Measurements from ENCODE around the gene TMEM238.
"Not testable (repeated sequence)": the region's sequence is repeated elsewhere in the genome, so short reads cannot be mapped to it uniquely, and the experiment has no call there.

Gene TMEM238, protein sequence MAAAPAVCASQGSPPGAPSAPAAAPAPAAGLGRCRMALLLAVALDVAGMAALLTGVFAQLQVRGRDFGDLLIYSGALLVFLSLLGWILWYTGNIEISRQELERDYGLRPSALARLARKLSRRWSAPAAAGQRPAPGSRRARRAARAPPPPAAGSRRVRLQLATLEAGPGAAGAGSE

GRCh38 chr19:55384131-55384919 lies at the start of gene TMEM238:
TMEM238 (minus strand) TSS chr19:55384292; CDS start chr19:55384259, 33 bp downstream.
- peak; percentile 68 to 75 for DNase-seq

DNA sequence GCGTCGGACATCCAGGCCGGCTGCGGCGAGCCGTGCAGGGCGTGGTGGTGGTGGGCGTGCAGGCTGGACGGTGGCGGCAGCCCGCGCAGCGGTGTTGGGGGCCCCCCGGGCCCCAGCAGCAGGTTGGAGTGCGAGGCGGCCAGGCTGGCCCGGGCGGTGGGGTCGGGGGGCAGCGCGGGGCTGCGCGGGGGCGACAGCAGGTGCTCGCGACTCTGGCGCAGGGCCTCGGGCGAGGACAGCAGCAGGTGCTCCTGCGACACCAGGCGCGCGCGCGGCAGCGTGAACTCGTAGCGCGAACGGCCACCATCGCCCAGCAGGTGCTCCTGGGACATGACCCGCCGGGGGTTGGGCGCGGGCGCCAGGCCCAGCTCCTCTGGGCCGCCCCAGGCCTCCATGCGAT lies 49.2 kb upstream of the TMEM238 start:
- DNase-seq, result no peak

DNA sequence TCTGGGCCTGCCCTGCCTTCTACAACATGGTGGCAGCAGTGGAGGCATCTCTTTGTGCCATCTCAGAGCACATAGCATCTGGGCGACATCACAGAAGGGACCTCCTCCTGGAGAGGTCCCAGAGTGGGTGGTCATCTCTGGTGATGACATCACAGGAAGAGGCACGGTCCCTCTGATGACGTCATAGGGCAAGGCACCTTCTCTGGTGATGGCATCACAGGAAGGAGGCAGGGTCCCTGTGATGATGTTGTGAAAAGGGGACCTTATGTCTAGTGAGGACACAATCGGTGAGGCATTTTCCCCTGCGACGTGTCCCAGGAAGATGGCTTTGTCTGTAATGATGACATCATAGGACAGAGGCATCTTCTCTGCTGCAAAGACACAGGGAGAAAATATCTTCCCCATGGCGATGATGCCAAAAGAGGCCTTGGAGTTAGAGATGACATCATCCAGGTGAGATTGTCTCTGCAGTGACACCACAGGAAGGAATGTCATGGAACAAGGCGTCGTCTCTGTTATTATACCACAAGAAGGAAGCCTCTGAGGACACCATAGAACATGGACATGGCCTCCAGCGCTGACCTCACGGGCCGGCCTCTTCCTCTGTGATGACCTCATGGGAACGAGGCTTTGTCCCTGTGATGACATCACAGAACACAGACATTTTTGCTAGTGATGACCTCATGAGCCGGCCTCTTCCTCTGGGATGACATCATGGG lies 48.3 kb upstream of the TMEM238 start:
- DNase-seq, result no peak

DNA sequence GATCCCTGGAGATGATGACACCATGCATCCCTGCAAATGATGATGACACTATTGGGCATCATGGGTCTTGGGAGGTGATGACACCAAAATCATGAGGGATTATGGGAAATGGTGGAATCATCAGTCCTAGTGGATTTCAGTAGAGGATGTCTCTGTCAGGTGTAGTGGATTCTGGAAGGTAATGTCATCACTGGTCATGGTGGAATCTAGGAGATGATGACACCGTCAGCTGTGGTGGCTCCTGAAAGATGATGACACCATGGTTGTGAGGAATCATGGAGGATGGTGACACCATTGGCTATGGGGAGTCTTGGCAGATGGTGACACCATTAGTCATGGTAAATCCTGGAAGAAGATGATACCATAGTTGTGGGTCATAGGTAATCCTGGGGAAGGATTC lies 47.1 kb upstream of the TMEM238 start:
- DNase-seq, result no peak

DNA sequence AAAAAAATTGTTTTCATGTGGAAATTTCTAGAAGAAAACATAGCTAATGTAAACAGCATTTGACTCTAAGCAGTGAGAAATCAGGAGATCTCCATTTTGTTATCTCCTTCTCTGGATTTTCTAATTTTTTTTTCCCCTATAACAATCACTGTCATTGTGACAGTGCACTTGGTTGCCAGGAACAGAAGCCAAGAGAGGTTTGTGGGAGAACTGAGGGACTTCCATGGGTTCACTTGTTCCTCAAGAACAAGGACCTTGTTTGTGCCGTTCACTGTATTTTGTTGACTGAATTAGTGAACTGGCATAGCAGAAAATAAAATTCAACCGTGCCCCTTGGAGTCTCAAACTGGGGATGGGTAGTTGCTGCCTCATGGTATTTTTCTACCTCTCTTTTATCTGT lies 42.0 kb upstream of the TMEM238 start:
- DNase-seq, result no peak

GRCh38 chr19:55424518-55424917 lies 40.4 kb upstream of the TMEM238 start:
- no peak for DNase-seq

- DNase-seq, result no peak
These were observed 39.3 kb upstream of the TMEM238 start for GRCh38 chr19:55423225-55424005.

- DNase-seq, result not testable (repeated sequence)
These were observed 37.2 kb upstream of the TMEM238 start for GRCh38 chr19:55421281-55421680.

- DNase-seq, result no peak
These were observed 35.6 kb upstream of the TMEM238 start for GRCh38 chr19:55419624-55420236.

DNA sequence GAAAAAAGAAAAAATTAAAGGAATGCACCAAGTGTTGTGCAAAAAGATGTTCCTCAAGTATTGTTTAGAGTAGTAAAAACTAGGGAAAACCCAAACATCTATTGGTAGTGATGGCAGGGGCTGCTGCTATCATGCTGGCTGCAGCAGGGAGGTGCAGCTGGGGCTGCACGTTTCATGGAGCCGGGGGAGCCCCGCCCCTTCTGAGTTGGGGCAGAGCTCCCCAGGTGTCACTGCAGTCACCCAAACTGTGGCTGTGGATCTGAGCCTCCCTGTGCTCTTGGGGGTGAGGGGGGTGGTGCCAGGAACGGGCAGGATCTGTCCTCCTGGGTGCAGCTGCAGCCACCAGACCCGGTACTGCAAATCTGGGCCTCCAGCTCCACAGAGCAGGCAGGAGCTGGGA lies 35.0 kb upstream of the TMEM238 start:
- DNase-seq, result no peak

DNA sequence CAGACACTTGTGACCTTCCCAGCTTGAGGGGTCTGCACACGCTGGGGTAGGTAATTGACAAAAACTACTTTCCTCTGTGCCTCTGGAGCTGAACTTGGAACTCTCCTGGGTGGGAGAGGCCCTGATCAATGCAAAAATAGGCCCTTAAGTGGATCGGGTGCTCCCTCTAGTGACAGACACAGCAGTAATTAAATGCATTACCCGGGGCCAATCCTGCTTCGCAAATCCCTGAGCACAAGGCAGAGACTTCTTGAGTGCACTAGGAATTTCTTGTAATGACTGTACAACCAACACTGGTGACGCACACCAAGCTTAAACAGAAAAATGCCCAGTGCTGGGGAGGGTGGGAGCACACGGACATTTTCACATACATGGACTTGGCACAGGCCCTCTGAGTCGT lies 34.1 kb upstream of the TMEM238 start:
- DNase-seq, result peak; percentile 56 to 60

DNA sequence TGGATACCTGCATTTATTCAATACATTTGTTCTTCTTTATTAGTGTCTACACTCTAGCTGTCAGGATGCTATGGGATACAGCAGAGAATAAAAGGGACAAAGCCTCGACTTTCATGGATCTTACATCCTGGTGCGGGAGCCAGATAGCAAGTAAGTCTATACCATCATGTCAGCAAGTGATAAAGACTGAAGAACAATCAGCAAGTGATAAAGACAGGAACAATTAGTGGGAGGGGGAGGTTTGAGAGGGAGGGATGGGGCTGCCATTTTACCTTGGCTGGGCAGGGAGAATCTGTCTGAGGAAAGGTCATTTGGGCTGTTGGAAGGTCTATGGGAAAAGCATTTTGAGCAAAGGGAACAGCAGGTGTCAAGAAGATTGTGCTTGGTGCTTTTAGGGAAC lies 26.1 kb upstream of the TMEM238 start:
- DNase-seq, result no peak

GRCh38 chr19:55409179-55409578 lies 25.1 kb upstream of the TMEM238 start:
- not testable (repeated sequence) for DNase-seq

- DNase-seq, result no peak
These were observed 24.4 kb upstream of the TMEM238 start for GRCh38 chr19:55408533-55408872.

DNA sequence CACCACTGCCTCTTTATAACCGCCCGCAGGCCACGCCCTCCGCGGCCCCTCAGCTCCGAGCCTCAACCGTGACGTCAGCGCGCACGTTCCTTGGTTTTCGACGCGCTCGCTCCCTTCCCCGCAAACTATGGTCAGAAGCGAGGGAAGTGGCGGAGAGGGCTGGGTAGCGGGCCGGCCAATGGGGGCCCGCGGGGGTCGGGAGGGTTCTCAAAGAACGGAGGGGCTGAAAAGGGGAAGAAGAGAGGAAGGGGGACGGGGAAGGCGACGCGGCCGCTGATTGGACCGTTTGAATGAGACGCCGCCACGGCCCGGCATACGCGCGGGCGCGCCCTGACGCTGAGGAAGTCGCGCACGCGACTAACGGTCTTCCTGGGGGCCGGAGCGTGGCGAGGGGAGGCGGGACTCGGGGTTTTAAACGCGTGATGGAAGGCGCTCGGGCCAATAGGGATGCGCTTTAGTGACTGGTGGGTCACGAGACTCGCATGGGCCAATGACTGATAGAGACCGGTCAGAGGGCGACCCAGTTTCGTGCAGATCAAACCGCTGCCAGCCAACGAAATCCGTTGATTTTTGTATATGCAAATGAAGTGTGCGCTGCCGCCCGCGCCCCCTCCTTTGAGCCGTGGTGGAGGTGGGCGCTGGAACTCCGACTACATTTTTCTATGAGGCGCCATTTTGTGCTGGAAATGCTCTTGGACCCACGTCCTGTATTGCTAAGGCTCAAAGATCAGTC lies 23.9 kb upstream of the TMEM238 start:
- peak; percentile 96 for DNase-seq

- not testable (repeated sequence) for DNase-seq
These were observed 23.4 kb upstream of the TMEM238 start, which contains the start of gene UBE2S for GRCh38 chr19:55407550-55407799. UBE2S (minus strand) TSS chr19:55407788; CDS start chr19:55407589, 199 bp downstream.

- DNase-seq, result peak in 1 of 2 experiments; percentile 34
These were observed 22.9 kb upstream of the TMEM238 start for GRCh38 chr19:55406826-55407549.

- DNase-seq, result no peak
These were observed 22.2 kb upstream of the TMEM238 start for GRCh38 chr19:55406091-55406825.

DNA sequence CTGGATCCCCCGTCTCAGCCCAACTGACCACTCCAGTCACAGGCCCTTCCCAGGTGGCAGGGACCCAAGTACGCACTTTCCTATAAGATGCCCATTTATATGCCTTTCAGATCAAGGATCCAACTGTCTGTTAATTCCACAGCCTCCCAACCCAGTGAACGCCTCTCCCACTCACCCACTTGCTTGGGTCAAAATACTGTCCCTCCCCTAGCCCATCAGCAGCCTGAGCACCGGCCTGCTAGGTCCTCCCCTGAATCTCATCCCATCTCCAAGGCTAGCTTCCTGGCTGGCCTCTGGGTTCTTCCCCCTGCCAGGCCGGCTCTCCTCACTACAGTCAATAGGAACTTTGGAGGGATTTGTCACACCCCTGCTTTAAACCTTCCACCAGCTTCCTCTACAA lies 21.5 kb upstream of the TMEM238 start:
- DNase-seq, result no peak

DNA sequence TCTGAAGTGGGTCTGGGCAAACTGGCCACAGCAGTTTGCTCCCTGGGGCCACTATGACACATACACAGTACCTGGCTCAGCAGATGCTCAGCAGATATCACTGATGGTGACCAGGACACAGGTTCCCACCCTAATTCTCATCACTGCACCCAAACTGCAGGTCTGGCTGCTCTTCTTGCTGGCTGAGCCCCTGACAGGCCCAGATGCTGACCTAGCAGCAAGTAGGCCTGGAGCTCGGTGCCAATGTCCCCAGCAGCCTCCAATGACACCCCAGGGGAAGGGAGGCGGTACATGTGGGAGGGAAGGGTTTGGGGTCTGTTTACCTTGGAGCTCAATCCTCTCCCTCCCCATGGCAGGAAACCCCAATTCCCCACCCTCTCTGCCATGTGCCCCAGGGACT lies 18.4 kb upstream of the TMEM238 start:
- DNase-seq, result no peak

DNA sequence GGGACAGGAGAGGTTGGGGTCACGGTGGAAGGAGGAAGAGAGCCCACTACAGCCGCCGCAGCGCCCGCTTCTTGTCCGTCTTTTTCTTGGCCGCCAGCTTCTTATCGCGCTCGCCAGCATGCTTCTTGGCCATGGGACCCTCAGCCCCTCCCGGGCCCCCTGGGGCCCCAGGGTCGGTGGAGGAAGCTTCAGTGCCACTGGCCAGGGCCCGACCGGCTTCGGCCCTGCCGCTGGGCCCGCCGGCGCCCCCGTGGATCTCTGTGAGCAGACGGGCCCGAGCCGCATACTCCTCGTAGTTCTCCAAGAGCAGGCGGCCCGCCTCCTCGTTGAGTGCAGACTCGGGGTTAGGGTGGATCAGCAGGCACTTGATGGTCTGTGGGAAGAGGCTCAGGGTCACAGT lies 17.3 kb upstream of the TMEM238 start:
- not testable (repeated sequence) for DNase-seq

All from activated T-cell treated with anti-CD3 and anti-CD28 coated beads, Interleukin-2, amount 50 U/mL, for 48 hours (primary cell).